Renal pelvis (tissue), 4 donors: ENCODE results near the gene KLK10. TPM values are rescaled to one million over a fixed set of nuclear protein-coding genes. Genes with fewer than 3 reads are reported as not detected.

Source experiments
- DNase-seq: peaks from one replicate; pipeline ENCODE4 v3.0.0-alpha.2; 2013
- polyA plus RNA-seq, 3 donors: library from polyadenylated mRNA; unstranded; fragments of 120-200 nt; gene quantifications; one replicate each; pipeline ENCODE4 v1.2.1, GENCODE V29; 2013; ENCODE audit not compliant: insufficient read length in 3 of 3

KLK10 gene
- polyA plus RNA-seq, 3 donors: 0.16 to 0.36 (median 0.24) TPM

DNA sequence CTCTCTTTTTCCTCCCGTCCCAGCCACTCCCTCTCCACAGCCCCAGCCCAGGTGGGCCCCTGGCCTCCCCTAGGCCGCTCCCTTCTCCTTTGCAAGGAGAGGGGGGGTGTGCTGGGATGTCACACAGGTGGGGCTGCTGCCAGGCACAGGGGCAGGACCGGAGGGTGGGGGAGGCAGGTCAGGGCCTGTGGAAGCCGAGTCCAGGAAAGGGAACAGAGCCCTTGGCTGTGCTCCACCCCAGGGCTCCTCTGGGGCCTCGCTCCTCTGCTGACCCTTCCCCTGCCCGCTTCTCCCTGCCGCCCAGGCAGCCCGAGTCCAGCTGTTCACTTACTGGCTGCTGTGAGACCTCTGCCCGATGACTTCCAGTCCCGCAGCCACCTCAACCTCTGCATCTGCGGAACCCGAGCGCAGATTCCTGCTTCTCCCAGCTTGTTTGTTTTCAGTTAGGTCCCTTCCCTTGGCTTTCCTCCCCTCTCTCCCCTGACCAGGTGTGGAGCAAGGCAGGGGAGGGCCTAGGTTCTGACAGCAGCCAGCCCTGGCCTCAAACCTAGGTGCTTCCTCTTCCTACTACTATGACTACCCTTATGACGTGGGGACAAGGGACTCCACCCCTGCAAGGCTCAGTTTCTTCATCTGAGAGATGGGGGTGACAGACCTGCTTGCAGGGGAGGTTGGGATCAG, 7.8 kb upstream of the KLK10 start:
- DNase-seq: no peak

DNA sequence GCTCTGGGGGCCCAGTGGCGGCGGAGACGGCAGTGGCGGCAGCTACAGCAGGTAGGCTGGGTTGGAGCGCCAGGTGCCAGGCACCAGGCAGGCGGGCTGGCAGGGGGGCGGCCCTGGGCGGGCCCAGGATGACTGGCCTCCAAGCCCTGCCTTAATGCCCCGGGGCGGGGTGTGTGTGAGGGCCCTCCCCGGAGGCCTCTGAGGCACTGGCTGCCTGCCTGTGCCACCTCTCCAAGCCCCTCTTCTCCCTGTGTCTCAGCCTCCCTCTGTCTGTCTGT, 7.0 kb upstream of the KLK10 start, which contains the start of gene KLK11:
TSS of gene KLK11 (minus strand) at position 63 of the 278 bp plus-strand sequence. CDS start 985 bp downstream, outside the sequence.
- DNase-seq: no peak

DNA sequence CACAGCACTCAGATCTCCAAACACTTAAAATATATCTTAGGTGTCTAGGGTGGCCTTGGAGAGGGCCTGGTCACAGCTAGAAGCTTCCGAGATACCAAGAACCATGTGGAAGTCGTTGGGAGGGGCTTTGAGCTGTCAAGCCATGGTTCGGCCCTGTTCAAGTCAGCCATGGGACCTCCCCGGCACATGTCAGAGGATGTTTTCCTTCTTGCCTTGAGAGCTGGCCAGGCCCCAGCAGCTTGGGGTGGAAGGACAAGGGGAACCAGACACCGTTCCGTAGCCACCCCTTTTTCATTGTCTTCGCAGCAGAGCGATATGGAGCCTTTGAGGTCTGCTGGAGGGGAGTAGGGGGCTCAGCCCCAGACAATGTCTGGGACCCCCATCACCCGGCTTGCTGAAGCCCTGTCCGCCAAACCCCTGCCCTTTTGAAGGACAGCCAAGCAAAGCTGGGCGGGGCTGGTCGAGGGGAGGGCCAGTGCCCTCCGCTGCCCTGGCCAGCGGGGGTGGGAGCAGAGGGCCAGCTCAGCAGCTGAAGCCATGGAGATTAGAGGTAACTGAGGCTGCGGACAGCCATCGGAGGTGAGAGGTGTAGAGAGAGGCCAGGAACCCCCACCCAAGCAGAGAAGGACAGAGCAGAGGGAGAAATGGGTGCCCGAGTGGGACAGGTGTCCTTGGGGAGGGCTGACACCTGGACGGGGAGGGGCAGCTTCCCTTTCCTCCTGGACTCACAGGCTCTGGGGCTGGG, 6.5 kb upstream of the KLK10 start:
- DNase-seq: no peak

DNA sequence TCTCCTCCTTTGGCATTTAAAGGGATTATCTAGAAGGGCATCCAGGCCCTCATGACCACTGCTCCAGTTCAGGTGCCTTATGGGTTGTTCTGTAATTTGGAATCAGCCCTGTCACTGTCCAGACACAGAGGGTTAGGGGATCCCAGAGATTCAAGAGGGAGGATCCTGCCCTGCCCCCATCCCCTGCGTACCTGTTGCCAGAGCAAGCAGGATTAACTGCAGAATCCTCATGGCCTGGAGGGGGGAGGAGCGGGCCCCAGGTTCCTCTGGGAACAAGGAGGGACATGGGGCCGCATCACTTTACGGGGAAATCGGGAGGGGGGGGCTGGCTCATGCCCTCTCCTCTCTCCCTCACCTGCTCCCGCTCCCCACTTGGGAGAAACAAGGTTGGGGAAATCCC, 5.9 kb upstream of the KLK10 start:
- DNase-seq: no peak

DNA sequence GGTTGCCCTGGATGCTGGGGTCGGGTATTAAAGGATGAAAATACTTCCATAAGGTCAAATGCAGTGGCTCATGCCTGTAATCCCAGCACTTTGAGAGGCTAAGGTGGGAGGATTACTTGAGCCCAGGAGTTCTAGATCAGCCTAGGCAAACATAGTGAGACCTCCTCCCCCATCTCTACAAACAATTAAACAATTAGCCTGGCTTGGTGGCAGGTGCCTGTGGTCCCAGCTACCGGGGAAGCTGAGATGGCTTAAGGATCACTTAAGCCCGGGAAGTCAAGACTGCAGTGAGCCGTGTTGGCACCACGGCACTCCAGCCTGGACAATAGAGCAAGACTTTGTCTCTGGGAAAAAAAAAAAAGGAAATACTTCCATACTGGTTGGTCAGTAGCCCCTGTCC, 5.4 kb upstream of the KLK10 start:
- DNase-seq: no peak

DNA sequence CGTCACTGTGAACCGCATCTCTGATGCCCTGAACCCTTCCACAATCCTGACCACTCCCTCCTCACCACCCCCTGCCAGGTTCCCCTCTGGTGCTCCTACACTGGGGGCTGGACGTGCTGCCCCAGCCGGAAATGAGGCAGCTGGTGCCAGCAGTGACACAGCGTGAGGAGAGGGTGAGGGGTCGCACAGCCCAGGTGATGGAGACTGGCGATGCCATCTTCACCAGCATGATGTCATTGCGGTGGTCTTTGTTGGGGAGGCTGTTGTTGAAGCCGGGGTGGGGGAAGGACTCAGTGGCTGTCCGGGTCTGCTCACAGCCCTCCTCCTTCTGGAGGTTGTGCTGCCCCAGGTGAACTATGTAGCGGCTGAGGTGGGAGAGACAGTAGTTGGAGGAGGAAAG, 4.4 kb upstream of the KLK10 start:
- DNase-seq: no peak

DNA sequence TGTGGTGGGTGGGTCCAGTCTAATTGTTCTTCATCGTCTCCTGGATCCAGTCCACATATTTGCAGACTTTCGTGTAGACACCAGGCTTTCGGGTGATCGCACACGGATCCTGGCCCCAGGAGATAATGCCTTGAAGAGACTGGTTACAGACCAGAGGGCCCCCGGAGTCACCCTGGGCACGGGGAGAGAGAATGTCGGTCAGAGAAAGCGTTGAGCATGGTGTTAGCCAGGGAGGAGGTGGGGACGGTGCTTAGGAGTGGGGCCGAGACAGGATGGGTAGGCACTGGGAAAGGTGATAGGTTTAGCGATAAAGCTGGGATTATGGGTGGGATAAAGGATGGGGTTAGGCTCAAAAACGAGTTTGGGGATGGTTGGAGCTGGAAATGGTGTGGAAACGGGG, 3.0 kb upstream of the KLK10 start:
- no peak for DNase-seq

DNA sequence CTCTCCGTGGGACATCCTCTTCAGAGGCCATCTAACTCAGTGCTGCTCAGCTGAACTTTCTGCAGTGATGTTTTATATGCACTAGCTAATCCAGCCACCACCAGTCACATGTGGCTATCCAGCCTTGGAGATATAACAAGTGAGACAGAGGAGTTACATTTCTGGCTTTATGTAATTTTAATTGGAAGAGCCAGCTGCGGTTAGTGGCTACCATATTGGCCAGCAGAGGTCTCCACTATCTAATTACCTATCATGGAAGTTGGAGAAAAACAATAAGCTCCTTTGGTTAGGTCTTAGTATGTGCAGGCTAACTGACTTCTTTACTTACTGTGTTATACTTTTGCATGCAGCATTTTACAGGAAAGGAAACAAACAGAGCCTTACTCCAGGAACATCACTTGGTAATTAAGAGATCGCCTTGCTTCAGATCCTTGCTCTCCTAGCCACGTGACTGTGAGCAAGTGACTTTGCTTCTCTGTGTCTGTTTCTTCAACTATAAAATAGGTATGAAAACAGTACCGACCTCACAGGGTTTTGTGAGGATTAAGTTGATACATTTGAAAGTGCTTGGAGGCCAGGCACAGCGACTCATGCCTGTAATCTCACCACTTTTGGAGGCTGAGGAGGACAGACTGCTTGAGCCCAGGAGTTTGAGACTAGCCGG, 1.6 kb upstream of the KLK10 start:
- DNase-seq: no peak

DNA sequence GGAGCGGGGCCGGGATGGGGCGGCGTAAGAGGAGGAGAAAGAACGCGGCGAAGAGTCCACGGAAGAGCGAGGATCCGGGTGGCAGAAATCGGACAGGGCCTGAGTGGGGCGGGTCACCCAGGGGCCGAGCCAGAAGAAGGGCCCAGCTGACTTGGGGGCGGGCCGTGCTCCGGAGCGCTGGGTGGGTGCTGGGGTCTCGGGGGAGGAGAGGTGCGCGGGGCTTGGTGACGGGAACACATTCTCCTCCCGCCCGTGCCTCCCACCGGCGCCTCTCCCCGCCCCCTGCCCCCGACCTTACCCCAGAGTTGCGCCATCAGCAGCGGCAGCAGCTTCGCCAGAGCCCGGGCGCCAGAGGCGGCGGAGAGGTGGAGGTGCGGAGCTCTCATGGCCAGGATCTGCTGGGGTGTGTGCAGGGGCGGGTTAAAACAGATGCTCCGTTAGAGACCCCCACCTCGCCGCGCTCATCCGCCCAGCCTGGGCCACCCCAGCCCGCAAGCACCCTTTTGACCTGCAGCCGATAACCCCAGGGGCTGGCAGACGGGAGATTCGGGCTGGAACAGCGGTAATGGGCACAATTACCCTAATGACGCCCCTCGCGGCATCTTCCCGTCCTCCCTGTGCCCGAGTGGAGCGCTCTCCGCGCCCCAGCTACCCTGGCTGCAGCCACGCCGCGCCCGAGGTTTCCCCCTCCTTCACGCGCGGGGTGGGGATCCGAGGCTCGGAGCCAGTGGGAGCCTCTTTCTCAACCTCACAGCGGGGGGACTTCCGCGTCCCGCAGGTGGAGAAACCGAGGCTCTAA, 565 bp downstream of the KLK10 start:
- no peak for DNase-seq

DNA sequence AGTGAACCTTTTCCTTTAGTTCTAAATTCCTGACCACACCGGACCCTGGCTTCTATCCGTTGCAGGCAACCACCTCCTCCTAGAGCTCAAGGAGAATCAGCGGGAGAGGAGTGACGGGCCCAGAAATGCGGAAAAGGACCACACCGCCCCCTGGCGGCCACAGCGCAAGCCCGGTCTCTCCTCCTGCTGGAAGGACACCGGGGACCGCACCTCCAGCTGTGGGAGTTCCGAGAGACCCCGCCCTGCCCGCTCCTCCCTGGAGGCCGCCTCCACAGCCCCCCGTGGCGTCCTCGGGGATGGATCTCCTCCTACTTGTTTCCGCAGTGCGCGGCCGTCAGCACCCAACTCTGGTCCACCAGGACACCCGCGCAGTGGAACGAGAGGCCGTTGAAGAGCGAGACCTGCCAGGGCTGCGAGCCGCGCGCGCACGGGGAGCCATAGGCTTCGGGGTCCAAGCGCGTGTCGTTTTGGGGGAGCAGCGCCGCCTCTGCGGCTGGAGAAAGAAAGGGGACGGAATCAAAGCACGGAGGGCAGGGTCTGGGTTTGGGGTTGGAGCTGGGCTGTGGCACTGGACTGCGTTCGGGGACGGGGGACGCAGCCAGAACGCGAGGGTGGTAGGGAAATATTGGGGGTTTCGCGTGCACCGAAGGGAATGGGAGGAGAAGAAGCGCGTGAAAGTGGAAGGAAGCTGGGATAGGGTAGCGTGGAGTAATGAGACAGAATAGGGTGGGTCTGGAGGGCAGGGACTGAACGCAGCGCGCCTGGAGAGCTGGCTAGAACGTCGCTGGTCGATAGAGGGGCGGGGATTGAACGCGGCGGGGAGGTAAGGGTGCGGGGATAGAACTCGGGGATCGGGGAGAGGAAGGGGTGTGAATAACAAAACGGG, 2.5 kb downstream of the KLK10 start:
- DNase-seq: no peak

DNA sequence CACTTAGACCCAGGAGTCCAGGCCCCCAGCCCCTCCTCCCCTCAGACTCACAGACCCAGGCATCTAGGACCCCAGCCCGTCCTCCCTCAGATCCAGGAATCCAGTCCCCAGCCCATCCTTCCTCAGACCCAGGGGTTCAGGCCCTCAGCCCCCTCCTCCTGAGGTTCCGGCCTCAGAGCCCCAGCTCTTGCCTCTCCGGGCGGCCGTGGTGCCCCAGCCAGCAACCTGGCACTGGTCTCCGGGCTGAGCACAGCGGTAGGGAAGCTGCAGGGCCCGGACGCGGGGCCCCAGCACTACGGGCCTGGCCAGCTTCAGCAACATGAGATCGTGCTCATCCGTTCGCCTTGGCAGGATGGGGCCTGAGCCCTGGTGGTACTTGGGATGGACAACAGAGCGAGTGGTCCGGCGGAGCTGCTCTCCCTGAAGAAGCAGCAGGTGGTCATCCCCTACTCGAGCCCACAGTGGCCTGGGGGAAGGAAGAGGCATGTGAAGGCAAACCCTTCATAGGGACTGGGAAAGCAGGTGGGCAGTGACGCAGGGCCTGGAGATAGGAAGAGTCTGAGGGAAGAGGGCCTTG, 3.7 kb downstream of the KLK10 start:
- DNase-seq: no peak

DNA sequence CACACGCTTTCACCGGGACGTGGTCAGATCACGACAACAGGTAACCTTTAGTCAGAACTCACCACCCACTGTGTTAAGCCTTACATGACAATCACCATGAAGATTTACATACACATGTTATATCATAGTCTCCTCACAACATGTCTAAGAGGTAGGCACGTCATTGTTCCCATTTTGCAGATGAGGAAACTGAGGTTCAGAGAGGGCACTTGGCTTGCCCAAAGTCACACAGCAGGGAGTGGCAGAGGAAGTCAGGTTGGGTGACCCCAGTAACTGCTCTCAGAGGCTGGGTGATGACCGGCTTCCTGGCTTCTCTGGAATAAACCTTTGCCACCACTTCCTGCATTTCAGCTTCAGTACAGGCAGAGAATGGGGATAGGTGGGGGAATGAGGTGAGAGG, 5.3 kb downstream of the KLK10 start:
- no peak for DNase-seq

DNA sequence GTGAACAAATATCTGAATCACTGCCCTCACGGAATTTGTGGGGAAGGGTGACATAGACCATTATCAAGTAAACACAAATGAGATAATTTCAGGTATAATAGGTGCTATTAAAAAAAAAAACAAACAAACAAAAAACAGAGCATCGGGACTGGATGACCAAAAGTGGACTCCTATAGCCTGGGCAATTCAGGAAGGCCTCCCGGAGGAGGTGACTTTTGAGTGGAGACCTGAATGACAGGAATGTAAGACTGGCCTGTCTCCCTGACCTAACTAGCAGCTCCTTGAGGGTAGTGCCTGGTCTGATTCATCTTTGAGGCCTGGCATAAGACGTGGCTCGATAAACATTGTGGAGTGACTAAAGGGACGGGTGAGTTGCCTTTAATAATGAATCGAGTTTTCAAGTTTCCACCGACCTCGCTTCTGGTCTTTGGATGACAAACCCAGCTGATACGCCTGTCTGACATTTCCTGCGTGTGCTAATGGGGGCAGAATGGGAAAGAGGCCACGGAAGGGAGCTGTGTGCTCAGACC, 6.8 kb downstream of the KLK10 start:
- DNase-seq: no peak

DNA sequence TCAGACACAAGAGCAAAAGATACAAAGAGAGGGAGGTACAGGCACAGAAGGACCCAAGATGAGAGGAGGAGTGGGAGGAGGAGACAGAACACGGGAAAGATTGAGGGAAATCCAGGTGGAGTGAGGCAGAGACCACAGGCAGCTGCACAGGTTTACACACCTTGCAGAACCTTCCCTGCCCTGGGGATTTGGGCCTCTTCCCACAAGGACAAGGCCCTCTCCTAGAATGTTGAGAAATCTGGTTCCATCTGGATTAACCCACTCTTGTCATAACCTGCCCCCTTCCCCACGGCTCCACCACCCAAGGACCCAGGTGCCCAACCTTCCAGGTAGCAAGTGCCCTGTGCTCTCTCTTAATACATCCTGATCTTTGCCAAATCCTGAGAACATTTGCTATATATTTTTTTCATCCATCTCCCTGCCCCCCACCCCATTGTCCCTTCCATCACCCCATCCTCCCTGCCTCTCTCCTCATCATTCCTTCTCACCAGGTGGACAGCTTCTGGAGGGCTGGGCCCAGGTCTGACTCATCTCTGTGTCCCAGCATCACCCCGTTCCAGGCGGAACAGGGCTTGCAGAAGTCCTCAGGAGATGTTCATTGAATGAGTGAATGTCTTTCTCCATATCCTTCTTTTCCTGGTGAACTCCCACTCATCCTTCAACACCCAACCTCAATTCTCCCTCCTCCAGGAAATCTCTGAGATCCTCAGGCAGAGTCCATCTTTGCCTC, 9.3 kb downstream of the KLK10 start:
- DNase-seq: no peak

DNA sequence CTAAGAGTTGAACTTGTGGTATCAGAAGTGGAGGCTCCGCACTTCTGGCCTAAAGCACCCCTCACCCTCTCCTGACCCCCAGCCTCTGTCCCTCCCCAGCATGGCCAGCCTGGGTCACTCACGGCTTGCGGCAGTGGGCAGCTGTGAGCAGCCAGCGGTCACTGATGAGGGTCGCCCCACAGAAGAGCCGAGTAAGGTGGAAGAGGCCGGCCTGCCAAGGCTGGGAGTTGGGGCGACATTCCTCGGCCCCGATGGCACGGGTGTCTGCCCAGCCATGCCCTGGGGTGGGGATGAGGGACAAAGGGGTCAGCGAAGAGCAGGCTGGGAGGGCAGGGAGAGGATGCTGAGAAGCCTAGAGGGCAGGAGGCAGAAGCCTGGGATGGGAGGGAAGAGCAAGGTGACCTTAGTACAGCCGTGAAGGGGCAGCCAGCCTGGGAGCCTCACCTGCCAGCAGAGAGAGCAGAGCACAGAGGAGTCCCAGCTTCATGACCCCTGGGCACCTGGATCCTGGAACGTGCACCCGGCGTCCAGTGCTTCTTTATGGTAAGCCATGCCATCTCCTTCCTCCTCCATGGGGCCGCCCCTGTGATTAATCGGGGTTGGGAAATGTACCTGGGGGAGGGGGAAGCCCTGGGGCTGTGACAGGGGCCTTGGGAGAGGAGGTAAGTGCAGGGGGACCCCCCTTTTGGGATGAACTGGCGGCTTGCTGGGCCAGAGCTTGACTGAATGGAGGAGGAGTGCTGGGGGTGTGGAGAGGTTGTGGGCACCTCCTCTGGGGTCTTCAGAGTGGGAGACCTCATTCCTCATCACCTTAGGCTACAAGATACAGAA, 10.2 kb downstream of the KLK10 start:
- no peak for DNase-seq

DNA sequence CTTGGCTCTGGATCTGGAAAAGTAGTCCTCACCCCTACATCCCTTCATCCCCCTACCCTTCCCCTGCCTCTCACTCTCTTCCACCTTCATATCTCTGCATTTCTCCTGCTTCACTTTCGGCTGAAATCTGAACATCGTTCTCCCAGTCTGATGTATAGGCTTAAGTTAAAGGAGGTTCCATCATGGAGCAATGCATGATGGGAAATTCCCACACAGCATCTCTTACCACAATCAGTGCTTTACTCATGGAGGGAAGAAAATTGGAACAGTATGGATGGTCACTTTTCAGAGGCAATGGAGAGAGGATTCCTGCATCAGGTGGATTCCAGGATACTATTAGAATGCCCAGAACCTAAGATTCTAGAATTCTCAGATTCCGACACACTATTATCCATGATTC, 12.0 kb downstream of the KLK10 start:
- no peak for DNase-seq

DNA sequence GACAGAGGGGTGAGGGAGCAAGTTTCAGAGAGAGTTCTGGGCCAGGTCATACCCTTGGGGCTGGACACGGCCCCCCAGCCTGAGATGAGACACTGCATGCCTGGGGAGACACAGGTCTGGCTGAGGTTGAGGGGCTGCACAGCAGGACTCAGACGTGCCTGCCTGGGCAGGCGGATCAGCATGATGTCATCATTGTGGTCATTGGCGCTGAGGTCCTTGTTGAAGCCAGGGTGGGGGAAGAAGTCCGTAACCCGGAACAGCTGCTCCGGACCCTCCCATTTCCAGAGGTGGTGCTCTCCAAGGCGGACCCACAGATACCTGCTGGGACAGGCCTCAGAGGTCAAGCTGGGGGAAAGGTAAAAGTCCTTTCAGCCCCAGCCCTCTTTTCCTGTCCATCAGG, 13.1 kb downstream of the KLK10 start:
- no peak for DNase-seq

DNA sequence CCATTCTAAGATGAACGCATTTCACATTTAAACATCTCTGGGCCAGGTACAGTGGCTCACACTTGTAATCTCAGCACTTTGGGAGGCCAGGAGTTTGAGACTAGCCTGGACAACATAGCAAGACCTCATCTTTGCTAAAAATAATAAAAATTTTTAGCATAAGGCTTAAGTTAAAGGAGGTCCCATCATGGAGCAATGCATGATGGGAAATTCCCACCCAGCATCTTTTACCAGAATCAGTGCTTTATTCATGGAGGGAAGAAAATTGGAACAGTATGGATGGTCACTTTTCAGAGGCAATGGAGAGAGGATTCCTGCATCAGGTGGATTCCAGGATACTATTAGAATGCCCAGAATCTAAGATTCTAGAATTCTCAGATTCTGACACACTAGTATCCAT, 14.3 kb downstream of the KLK10 start:
- no peak for DNase-seq

DNA sequence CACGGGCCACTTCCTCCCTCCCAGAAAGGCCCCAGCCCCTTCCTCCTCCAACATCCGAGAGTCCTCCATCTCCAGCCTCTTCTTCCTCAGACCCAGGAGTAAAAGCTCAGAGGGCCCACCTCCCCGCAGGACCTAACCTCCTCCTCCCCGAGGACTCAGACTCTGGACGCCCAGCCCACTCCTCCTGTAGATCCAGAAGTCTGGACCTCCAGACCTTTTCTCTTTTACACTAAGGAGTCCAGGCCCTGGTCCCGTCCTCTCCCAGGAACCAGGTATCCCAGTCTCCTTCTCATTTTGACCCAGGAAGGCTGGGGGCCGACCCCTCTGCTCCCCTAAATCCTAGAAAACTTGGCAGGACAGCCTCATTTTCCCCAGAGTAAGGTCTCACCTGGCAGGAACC, 16.2 kb downstream of the KLK10 start:
- DNase-seq: no peak
